OCI-LY3 (cell line): ENCODE measurements around the gene AGPAT4.
A peak's percentile ranks its signal among the peaks of the same experiment; 100 is the strongest.

Experiments
- H2AFZ ChIP-seq: fragments of 200-600, 300-600 bp; shearing (Covaris generic); 2 replicates; pipeline ENCODE4 v1.6.0; 2014; ENCODE audit warnings: antibody characterized with exemption, low read depth, low read length
- H3K27ac ChIP-seq: fragments of 200-600, 300-600 bp; sonication (generic); 2 replicates; pipeline ENCODE4 v1.5.1; 2014; ENCODE audit warnings: mild to moderate bottlenecking, low read length, moderate library complexity, mixed read lengths
- H3K27me3 ChIP-seq: fragments of 200-600, 300-600 bp; sonication (generic); 2 replicates; pipeline ENCODE4 v1.6.1; 2014; ENCODE audit warnings: low read depth, low read length, mixed read lengths
- H3K36me3 ChIP-seq: fragments of 200-600, 300-600 bp; sonication (generic); replicated peaks from 2 replicates; pipeline ENCODE3; 2014; ENCODE audit warnings: low read depth, low read length, mixed read lengths
- H3K4me1 ChIP-seq: fragments of 300-600, 200-600 bp; sonication (generic); 2 replicates; pipeline ENCODE4 v1.6.1; 2014; ENCODE audit warnings: low read length, mixed read lengths
- H3K4me2 ChIP-seq: fragments of 200-600, 300-600 bp; sonication (generic); 2 replicates; pipeline ENCODE4 v1.6.1; 2014; ENCODE audit warnings: low read length, mixed read lengths
- H3K4me3 ChIP-seq: fragments of 300-600, 200-600 bp; sonication (generic); 2 replicates; pipeline ENCODE4 v1.5.1; 2014; ENCODE audit warnings: antibody characterized with exemption, mild to moderate bottlenecking, low read length, moderate library complexity
- H3K79me2 ChIP-seq: fragments of 300-600, 200-600 bp; shearing (Covaris generic); 2 replicates; pipeline ENCODE4 v1.6.1; 2014; ENCODE audit warnings: mild to moderate bottlenecking, low read length, mixed read lengths
- H3K9ac ChIP-seq: fragments of 300-600, 200-600 bp; shearing (Covaris generic); 2 replicates; pipeline ENCODE4 v1.6.0; 2014; ENCODE audit warnings: mild to moderate bottlenecking, low read length, moderate library complexity
- H3K9me3 ChIP-seq: fragments of 200-600, 300-600 bp; shearing (Covaris generic); 2 replicates; pipeline ENCODE4 v1.6.1; 2014; ENCODE audit warnings: low read length, mixed read lengths; ENCODE audit not compliant: insufficient read depth
- H4K20me1 ChIP-seq: fragments of 200-600, 300-600 bp; sonication (generic); 2 replicates; pipeline ENCODE4 v1.6.1; 2016; ENCODE audit warnings: low read length, mixed read lengths; ENCODE audit not compliant: insufficient read depth
- CTCF ChIP-seq: fragments of 200-600, 300-600 bp; sonication (generic); IDR thresholded peaks from 2 replicates; pipeline ENCODE4 v1.5.1; 2014; ENCODE audit warnings: antibody characterized with exemption, low read length, low read depth
- EZH2phosphoT487 ChIP-seq: fragments of 200-600 bp; shearing (Covaris generic); IDR thresholded peaks from 2 replicates; pipeline ENCODE4 v1.6.1; 2018; ENCODE audit warnings: antibody characterized with exemption, mixed run types, low read depth

The AGPAT4 gene

DNA sequence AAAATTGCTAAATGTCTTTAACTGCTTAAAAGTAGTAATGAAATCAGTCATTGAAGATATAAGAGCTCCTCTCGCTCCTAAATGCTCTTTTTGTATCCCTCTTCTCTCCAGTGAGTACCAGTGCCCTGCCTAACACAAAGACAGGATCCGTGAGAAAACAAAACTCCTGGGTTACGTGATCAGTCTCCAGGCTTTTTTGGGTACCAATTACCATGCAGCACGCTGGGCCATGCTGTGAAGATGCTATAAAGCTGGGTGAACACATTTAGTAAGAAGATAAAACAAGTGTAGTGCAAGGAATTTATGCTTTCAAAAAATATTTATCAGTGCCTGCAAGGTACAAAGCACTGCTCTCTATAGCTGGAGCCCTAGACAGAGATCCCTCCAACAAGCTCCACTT, 66.7 kb downstream of the AGPAT4 start:
- Histone ChIP-seq H3K4me2 (no peak overlapping the region), H3K27me3 (no peaks in the 10 kb centered on the region), H4K20me1 (no peaks in the 10 kb centered on the region), H3K4me1 (no peaks in the 10 kb centered on the region), H3K4me3 (no peak overlapping the region), H3K9me3 (peaks cover 5% of the 10 kb centered on the region; the same call in 1 of the 2 replicates), H3K36me3 (no peaks in the 10 kb centered on the region), H3K9ac (no peak overlapping the region), H3K27ac (no peak overlapping the region), H2AFZ (no peak overlapping the region), H3K79me2 (no peaks in the 10 kb centered on the region)
- TF ChIP-seq CTCF: no peak
- no peak for TF ChIP-seq EZH2phosphoT487

- no peak overlapping the region for H3K27ac ChIP-seq
- no peak for TF ChIP-seq CTCF
- no peak for TF ChIP-seq EZH2phosphoT487
- H3K9me3 ChIP-seq: no peaks in the 10 kb centered on the region
- H3K4me3 ChIP-seq: no peak overlapping the region
- no peak overlapping the region for H3K4me2 ChIP-seq
- H2AFZ ChIP-seq: no peak overlapping the region
- peaks cover 21% of the 10 kb centered on the region for H3K4me1 ChIP-seq
- no peaks in the 10 kb centered on the region for H3K36me3 ChIP-seq
- no peaks in the 10 kb centered on the region for H3K79me2 ChIP-seq
- H4K20me1 ChIP-seq: no peaks in the 10 kb centered on the region
- H3K27me3 ChIP-seq: no peaks in the 10 kb centered on the region
- no peak overlapping the region for H3K9ac ChIP-seq
These were observed 68.8 kb downstream of the AGPAT4 start for GRCh38 chr6:161204866-161205557.

GRCh38 chr6:161200610-161201370, 73.1 kb downstream of the AGPAT4 start:
- peak overlapping the region; percentile 41 for H3K4me2 ChIP-seq
- no peak overlapping the region for H2AFZ ChIP-seq
- H3K9ac ChIP-seq: no peak overlapping the region
- H3K27me3 ChIP-seq: no peaks in the 10 kb centered on the region
- no peaks in the 10 kb centered on the region for H3K9me3 ChIP-seq
- H3K4me1 ChIP-seq: peaks cover 26% of the 10 kb centered on the region
- TF ChIP-seq EZH2phosphoT487 (no peak), CTCF (peak; percentile 9; the same call in 1 of the 2 replicates)
- H4K20me1 ChIP-seq: no peaks in the 10 kb centered on the region
- H3K79me2 ChIP-seq: no peaks in the 10 kb centered on the region
- H3K36me3 ChIP-seq: no peaks in the 10 kb centered on the region
- no peak overlapping the region for H3K27ac ChIP-seq
- H3K4me3 ChIP-seq: peak overlapping the region; percentile 8; the same call in 1 of the 2 replicates

- H2AFZ ChIP-seq: no peak overlapping the region
- no peaks in the 10 kb centered on the region for H3K79me2 ChIP-seq
- H3K4me3 ChIP-seq: no peak overlapping the region
- H4K20me1 ChIP-seq: no peaks in the 10 kb centered on the region
- no peaks in the 10 kb centered on the region for H3K9me3 ChIP-seq
- no peak overlapping the region for H3K27ac ChIP-seq
- no peak overlapping the region for H3K9ac ChIP-seq
- H3K36me3 ChIP-seq: no peaks in the 10 kb centered on the region
- no peak overlapping the region for H3K4me2 ChIP-seq
- peaks cover 26% of the 10 kb centered on the region for H3K4me1 ChIP-seq
- no peaks in the 10 kb centered on the region for H3K27me3 ChIP-seq
- TF ChIP-seq EZH2phosphoT487 (no peak), CTCF (no peak)
These were observed 74.0 kb downstream of the AGPAT4 start for GRCh38 chr6:161199850-161200249.
